22Rv1 (cell line): Measurements from ENCODE around the gene TOGARAM1.

Source experiments
- ZFX ChIP-seq: fragments of 450-650 bp; IDR thresholded peaks from 2 replicates; pipeline ENCODE4 v1.6.1; 2017; ENCODE audit warnings: antibody characterized with exemption, borderline replicate concordance
- TF ChIP-seq, protein P1 (sequence below): fragments of 450-650 bp; IDR thresholded peaks from 2 replicates; pipeline ENCODE4 v1.5.1; 2017; ENCODE audit warnings: mild to moderate bottlenecking

DNA sequence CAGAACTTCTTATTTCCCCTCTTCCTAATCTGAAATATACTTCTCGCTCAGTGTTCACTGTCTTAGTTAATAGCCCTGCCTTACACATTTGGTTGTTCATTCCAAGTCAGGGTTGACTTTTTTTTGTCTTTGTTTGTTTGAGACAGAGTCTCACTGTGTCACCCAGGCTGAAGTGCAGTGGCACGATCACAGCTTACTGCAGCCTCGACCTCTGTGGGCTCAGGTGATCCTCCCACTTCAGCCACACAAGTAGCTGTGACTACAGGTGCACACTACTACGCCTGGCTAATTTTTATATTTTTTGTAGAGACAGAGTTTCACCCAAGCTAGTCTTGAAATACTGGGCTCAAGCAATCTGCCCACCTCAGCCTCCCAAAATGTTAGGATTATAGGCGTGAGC lies 79.7 kb downstream of the TOGARAM1 start:
- TF ChIP-seq, protein P1, sequence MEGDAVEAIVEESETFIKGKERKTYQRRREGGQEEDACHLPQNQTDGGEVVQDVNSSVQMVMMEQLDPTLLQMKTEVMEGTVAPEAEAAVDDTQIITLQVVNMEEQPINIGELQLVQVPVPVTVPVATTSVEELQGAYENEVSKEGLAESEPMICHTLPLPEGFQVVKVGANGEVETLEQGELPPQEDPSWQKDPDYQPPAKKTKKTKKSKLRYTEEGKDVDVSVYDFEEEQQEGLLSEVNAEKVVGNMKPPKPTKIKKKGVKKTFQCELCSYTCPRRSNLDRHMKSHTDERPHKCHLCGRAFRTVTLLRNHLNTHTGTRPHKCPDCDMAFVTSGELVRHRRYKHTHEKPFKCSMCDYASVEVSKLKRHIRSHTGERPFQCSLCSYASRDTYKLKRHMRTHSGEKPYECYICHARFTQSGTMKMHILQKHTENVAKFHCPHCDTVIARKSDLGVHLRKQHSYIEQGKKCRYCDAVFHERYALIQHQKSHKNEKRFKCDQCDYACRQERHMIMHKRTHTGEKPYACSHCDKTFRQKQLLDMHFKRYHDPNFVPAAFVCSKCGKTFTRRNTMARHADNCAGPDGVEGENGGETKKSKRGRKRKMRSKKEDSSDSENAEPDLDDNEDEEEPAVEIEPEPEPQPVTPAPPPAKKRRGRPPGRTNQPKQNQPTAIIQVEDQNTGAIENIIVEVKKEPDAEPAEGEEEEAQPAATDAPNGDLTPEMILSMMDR: no peak
- TF ChIP-seq ZFX: no peak
